Keratinocyte (primary cell): ENCODE data around the gene ENTR1. TPM values are rescaled to one million over a fixed set of nuclear protein-coding genes. Genes with fewer than 3 reads are reported as not detected.

Experiments
- DNase-seq: peaks from one replicate; pipeline ENCODE4 v3.0.0-alpha.2; 2011; ENCODE audit warnings: low read depth, missing footprints, low spot score
- FAIRE-seq: peaks from 2 replicates; lab custom pipeline; 2011; peaks lifted over from hg19 to GRCh38; lab: Jason Lieb, UNC
- H2AFZ ChIP-seq: 2 replicates; pipeline ENCODE4 v1.6.0; 2012; ENCODE audit warnings: low read length, control low read depth, inconsistent platforms; ENCODE audit not compliant: control insufficient read depth
- H3K27ac ChIP-seq: 2 replicates; pipeline ENCODE4 v1.5.1; 2011; ENCODE audit warnings: low read length; ENCODE audit not compliant: control insufficient read depth, insufficient read depth
- H3K27me3 ChIP-seq: 3 replicates; pipeline ENCODE4 v1.6.0; 2011; ENCODE audit warnings: low read length; ENCODE audit not compliant: control insufficient read depth, insufficient read depth; ENCODE audit errors: extremely low read depth
- H3K36me3 ChIP-seq, 2 experiments: 2 replicates in 1 of 2; 3 replicates in 1 of 2; pipeline ENCODE4 v1.5.1; 2011; ENCODE audit warnings: low read length in 2 of 2, mild to moderate bottlenecking in 1 of 2; ENCODE audit not compliant: control insufficient read depth in 2 of 2, insufficient read depth in 2 of 2; ENCODE audit errors: extremely low read depth in 1 of 2
- H3K4me1 ChIP-seq: 3 replicates; pipeline ENCODE4 v1.5.1; 2011; ENCODE audit warnings: low read length; ENCODE audit not compliant: control insufficient read depth, insufficient read depth; ENCODE audit errors: extremely low read depth
- H3K4me2 ChIP-seq: 3 replicates; pipeline ENCODE4 v1.6.0; 2011; ENCODE audit warnings: low read depth, low read length; ENCODE audit not compliant: control insufficient read depth, insufficient read depth; ENCODE audit errors: extremely low read depth
- H3K4me3 ChIP-seq, 3 experiments: fragments of 200-600 bp in 1 of 3; sonication (generic) in 1 of 3; 2 replicates in 2 of 3; 3 replicates in 1 of 3; pipeline ENCODE4 v1.5.1; 2011 to 2016; ENCODE audit warnings: low read length in 3 of 3, mild to moderate bottlenecking in 3 of 3, control low read depth in 2 of 3, inconsistent platforms in 1 of 3, low read depth in 1 of 3, mixed read lengths in 1 of 3, mixed run types in 1 of 3, moderate library complexity in 1 of 3; ENCODE audit not compliant: control insufficient read depth in 2 of 3, insufficient read depth in 2 of 3; ENCODE audit errors: extremely low read depth in 1 of 3
- H3K79me2 ChIP-seq: 2 replicates; pipeline ENCODE4 v1.6.0; 2012; ENCODE audit warnings: low read length; ENCODE audit not compliant: control insufficient read depth, insufficient read depth
- H3K9ac ChIP-seq: 3 replicates; pipeline ENCODE4 v1.6.0; 2011; ENCODE audit warnings: low read length; ENCODE audit not compliant: control insufficient read depth, insufficient read depth; ENCODE audit errors: extremely low read depth
- H3K9me1 ChIP-seq: 3 replicates; pipeline ENCODE4 v1.6.0; 2011; ENCODE audit warnings: low read length; ENCODE audit not compliant: control insufficient read depth, insufficient read depth; ENCODE audit errors: extremely low read depth
- H3K9me3 ChIP-seq: 2 replicates; pipeline ENCODE4 v1.5.1; 2012; ENCODE audit warnings: low read depth, low read length; ENCODE audit not compliant: control insufficient read depth
- H4K20me1 ChIP-seq: 3 replicates; pipeline ENCODE4 v1.6.0; 2011; ENCODE audit warnings: low read length; ENCODE audit not compliant: control insufficient read depth, insufficient read depth; ENCODE audit errors: extremely low read depth
- CTCF ChIP-seq, 3 experiments: IDR thresholded peaks in 1 of 3; conservative IDR thresholded peaks in 1 of 3; optimal IDR thresholded peaks in 1 of 3; 2 replicates in 2 of 3; 3 replicates in 1 of 3; pipeline versions ENCODE3 to v1.5.1; 2011; ENCODE audit warnings: low read length in 3 of 3, mild to moderate bottlenecking in 3 of 3, moderate library complexity in 2 of 3, control low read depth in 1 of 3, inconsistent platforms in 1 of 3; ENCODE audit not compliant: insufficient read depth in 2 of 3; ENCODE audit errors: extremely low read depth in 1 of 3
- EZH2 ChIP-seq: IDR thresholded peaks from one replicate; pipeline ENCODE4 v1.6.1; 2012; ENCODE audit warnings: inconsistent platforms, mild to moderate bottlenecking, low read length, moderate library complexity
- dilution Hi-C: fragments of 300-500 bp; cut with MboI; formaldehyde crosslinking; loops from one replicate; pipeline ENCODE4 v1.7.0; 2020; ENCODE audit warnings: low sequenced_read_pairs; ENCODE audit not compliant: extremely low pct_ligation_motif_present
- polyA plus RNA-seq, 5 experiments: library from polyadenylated mRNA; depleted of rRNA in 3 of 5; stranded (reverse) in 3 of 5; stranded (forward) in 1 of 5; unstranded in 1 of 5; fragments of >200 nt; gene quantifications; 1 replicate in 1 of 5; 2 replicates in 3 of 5; 3 replicates in 1 of 5; pipeline versions ENCODE4 v1.2.1 to v1.2.3, GENCODE V29; 2011 to 2012; ENCODE audit warnings: missing spikeins in 2 of 5, low read depth in 1 of 5, low replicate concordance in 1 of 5

Gene ENTR1
- polyA plus RNA-seq, 1 donor (not counting 4 experiments of a cell fraction or from before 2014, with no cell fraction given) = 46.5 TPM

DNA sequence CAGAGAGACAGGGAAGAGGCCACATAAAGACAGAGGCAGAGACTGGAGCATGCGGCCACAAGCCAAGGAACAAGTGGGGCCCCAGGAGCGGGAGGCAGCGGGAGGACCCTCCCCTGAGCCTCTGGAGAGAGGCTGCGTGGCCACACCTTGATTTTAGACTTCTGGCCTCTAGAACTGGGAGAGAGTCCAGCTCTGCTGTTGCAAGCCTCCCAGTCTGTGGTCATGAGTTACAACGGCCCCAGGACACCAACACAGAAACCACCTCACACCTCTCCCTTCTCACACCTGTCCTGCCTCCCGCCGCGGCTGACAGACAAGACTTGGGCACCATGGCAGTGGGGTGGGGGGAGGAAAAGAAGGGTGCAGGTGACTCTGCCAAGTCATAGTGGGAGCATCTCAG lies 27.0 kb upstream of the ENTR1 start:
- Histone ChIP-seq H3K27me3 (no peaks in the 10 kb centered on the region), H3K4me1 (peaks cover 15% of the 10 kb centered on the region), H4K20me1 (peaks cover 13% of the 10 kb centered on the region), H2AFZ (no peak overlapping the region), H3K9ac (peak overlapping the region; percentile 80), H3K36me3 (peaks cover 19 to 25% of the 10 kb centered on the region in 2 experiments), H3K9me3 (no peaks in the 10 kb centered on the region), H3K4me3 (peak overlapping the region; percentile 76 to 90 (median 77)), H3K4me2 (peak overlapping the region; percentile 74), H3K27ac (no peak overlapping the region), H3K9me1 (peaks cover 2% of the 10 kb centered on the region), H3K79me2 (peaks cover 59% of the 10 kb centered on the region)
- DNase-seq = no peak
- dilution Hi-C loops = no loop called here
- FAIRE-seq = no peak
- no peak for TF ChIP-seq EZH2
- no peak for TF ChIP-seq CTCF (optimal IDR thresholded peaks at IDR 0.05 in 1 of 3, IDR thresholded peaks at IDR 0.05 in 1 of 3, conservative IDR thresholded peaks at IDR 0.05 in 1 of 3; ENCODE audit: extremely low read depth in 1 of 3, insufficient read depth in 2 of 3, low read length in 3 of 3)

DNA sequence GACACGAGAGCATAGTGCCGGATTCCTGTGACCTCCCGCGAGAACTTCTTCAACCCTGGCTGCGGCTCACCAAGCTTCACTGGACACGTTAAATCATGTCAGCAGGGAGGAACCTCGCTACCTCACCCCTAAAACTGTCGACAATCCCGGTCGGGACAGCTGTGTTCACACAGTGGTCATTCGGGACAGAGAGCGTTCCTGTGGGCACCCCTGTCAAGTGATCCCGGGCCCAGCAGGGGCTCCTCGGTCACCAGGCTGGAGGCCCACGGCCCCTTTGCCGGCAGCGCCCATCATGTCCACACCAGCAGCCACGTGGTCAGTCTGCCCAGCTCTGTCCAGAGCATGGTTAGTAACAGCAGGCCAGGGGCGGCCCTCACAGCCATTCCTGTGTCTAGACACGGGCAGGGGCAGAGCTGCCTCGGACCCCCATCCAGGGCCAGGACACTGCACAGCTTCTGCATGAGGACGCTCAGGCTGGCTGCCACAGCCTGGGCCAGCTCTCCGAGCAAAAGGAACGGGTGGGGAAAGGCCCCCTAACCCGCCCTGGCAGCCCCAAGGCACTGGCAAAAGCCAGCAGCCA lies 25.7 kb upstream of the ENTR1 start:
- H3K27ac ChIP-seq = no peak overlapping the region
- peaks cover 8 to 20% of the 10 kb centered on the region in 2 experiments for H3K36me3 ChIP-seq
- peaks cover 13% of the 10 kb centered on the region for H4K20me1 ChIP-seq
- no peak for FAIRE-seq
- H3K4me3 ChIP-seq = no peak overlapping the region
- H3K9me3 ChIP-seq = no peaks in the 10 kb centered on the region
- no peak for TF ChIP-seq EZH2
- no peak for TF ChIP-seq CTCF (optimal IDR thresholded peaks at IDR 0.05 in 1 of 3, IDR thresholded peaks at IDR 0.05 in 1 of 3, conservative IDR thresholded peaks at IDR 0.05 in 1 of 3; ENCODE audit: extremely low read depth in 1 of 3, insufficient read depth in 2 of 3, low read length in 3 of 3)
- peaks cover 15% of the 10 kb centered on the region for H3K4me1 ChIP-seq
- no peaks in the 10 kb centered on the region for H3K27me3 ChIP-seq
- no peak overlapping the region for H3K4me2 ChIP-seq
- DNase-seq = no peak
- no peak overlapping the region for H3K9ac ChIP-seq
- H3K79me2 ChIP-seq = peaks cover 59% of the 10 kb centered on the region
- dilution Hi-C loops = no loop called here
- peaks cover 2% of the 10 kb centered on the region for H3K9me1 ChIP-seq
- H2AFZ ChIP-seq = no peak overlapping the region
